ENCODE results near the gene CDH23. TPM values are rescaled to one million over a fixed set of nuclear protein-coding genes. Genes with fewer than 3 reads are reported as not detected.

CDH23 gene
- total and polyA plus RNA-seq, 2 of the 8 experiments (the other 6 are each of a cell fraction or from before 2014, with no cell fraction given): 1.9 to 4.9 TPM

DNA sequence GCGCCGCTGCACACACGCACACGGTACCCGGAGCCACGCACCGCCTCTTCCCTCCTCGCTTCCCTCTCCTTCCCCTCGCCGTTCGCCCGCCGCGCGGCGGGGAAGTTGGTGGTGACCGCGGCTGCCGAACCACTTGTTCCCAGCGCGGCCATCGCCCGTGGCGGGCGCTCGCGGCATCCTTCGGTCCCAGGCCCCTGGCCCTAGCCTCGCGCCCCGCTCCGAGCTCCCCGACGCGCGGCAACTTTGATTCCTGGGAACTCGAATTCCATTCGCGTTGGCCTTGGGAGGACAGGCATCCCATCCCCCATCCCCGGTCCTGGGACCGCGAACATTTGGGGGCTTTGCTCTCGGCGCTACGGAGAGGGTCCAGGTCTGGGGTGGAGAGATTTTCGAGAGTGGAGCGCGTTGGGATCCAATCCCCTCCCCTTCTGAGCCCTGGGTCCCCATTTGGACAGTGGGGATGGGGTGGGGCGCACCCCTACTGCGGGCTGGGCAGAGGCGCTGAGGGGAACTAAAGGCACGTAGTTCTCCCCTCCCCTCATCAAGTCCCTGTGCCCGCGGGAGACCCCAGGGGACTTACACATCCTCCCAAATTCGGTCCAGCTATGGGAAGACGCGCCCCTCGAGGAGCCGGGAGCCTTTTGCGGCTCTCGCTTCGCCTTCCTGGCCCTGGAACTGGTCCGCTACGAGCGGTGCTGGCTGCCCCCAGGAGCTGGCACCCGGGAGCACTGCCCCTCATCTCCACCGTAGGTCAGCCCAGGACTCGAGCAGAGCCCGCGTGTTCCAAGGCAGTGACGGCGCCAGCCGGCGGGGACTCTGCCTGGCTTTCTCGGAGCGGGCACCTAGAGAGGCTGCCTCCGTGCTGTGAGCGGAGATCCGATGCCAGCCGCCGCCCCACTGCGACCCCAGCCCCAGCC, 834 bp downstream of the CDH23 start (continued):
- peak; percentile 66 for TF ChIP-seq CTBP2 (IDR thresholded peaks at IDR 0.05; ENCODE audit: borderline replicate concordance, insufficient read depth, insufficient read length, low read length)
- TF ChIP-seq POLR2AphosphoS5 (IDR thresholded peaks at IDR 0.05; ENCODE audit: low read depth, low read length): no peak
